Sigmoid colon (tissue), 4 donors: ENCODE measurements around the gene FHDC1.

Source experiments
- CTCF ChIP-seq, 4 experiments: fragments of 450-650 bp in 3 of 4; fragments of 200-600 bp in 1 of 4; IDR thresholded peaks; one replicate each; pipeline ENCODE4 v1.5.1; 2016 to 2019; ENCODE audit warnings: antibody characterized with exemption in 4 of 4, mild to moderate bottlenecking in 3 of 4, moderate library complexity in 2 of 4
- EP300 ChIP-seq, 4 donors: sonication (generic); formaldehyde crosslinking; IDR thresholded peaks; one replicate each; pipeline ENCODE4 v1.6.1; 2017; ENCODE audit warnings: antibody characterized with exemption in 4 of 4
- POLR2A ChIP-seq, 2 donors: fragments of 450-650 bp; IDR thresholded peaks; one replicate each; pipeline ENCODE4 v1.6.1; 2016; ENCODE audit warnings: antibody characterized with exemption in 2 of 2, mild to moderate bottlenecking in 2 of 2, moderate library complexity in 2 of 2
- POLR2AphosphoS5 ChIP-seq, 4 donors: sonication (generic); formaldehyde crosslinking; IDR thresholded peaks; one replicate each; pipeline ENCODE4 v1.6.1; 2017; ENCODE audit warnings: antibody characterized with exemption in 4 of 4

- TF ChIP-seq CTCF (IDR thresholded peaks at IDR 0.05) (no peak), POLR2AphosphoS5 (IDR thresholded peaks at IDR 0.05) (no peak), EP300 (IDR thresholded peaks at IDR 0.05) (no peak), POLR2A (IDR thresholded peaks at IDR 0.05) (no peak)
Measured at GRCh38 chr4:152946446-152946845, 10.3 kb downstream of the FHDC1 start.
